HG03025 (cell line): ENCODE data around the gene TWIST2.

ENCODE experiments used
- ATAC-seq: cut with Tn5 transposase; IDR thresholded peaks from one replicate; pipeline ENCODE4 v1.9.1; 2021; ENCODE audit warnings: mild to moderate bottlenecking, moderate library complexity; ENCODE audit not compliant: unreplicated experiment, low FRiP score

The TWIST2 gene

GRCh38 chr2:238914648-238915015 is 66.7 kb downstream of the TWIST2 start:
- no peak for ATAC-seq

- no peak for ATAC-seq
Observed at GRCh38 chr2:238915196-238915595, 67.3 kb downstream of the TWIST2 start.

GRCh38 chr2:238915596-238915995 is 67.7 kb downstream of the TWIST2 start:
- ATAC-seq, result no peak

- no peak for ATAC-seq
Observed at GRCh38 chr2:238916176-238916874, 68.4 kb downstream of the TWIST2 start.

- no peak for ATAC-seq
Observed at GRCh38 chr2:238916875-238917590, 69.1 kb downstream of the TWIST2 start.

GRCh38 chr2:238919307-238919706 is 71.4 kb downstream of the TWIST2 start:
- ATAC-seq, result no peak

- ATAC-seq, result no peak
Observed at GRCh38 chr2:238920053-238920452, 72.2 kb downstream of the TWIST2 start.

GRCh38 chr2:238920601-238921001 is 72.7 kb downstream of the TWIST2 start:
- ATAC-seq, result no peak

- no peak for ATAC-seq
Observed at GRCh38 chr2:238921259-238921658, 73.4 kb downstream of the TWIST2 start.

- ATAC-seq, result no peak
Observed at GRCh38 chr2:238921681-238922319, 73.9 kb downstream of the TWIST2 start.

- no peak for ATAC-seq
Observed at GRCh38 chr2:238922435-238922834, 74.5 kb downstream of the TWIST2 start.

GRCh38 chr2:238924032-238924431 is 76.1 kb downstream of the TWIST2 start:
- no peak for ATAC-seq

GRCh38 chr2:238924796-238925195 is 76.9 kb downstream of the TWIST2 start:
- ATAC-seq, result no peak

GRCh38 chr2:238925281-238925680 is 77.4 kb downstream of the TWIST2 start:
- no peak for ATAC-seq

GRCh38 chr2:238925816-238926521 is 78.1 kb downstream of the TWIST2 start:
- no peak for ATAC-seq

- no peak for ATAC-seq
Observed at GRCh38 chr2:238926761-238927611, 79.1 kb downstream of the TWIST2 start.

GRCh38 chr2:238927746-238928519 is 80.0 kb downstream of the TWIST2 start:
- ATAC-seq, result no peak

- ATAC-seq, result no peak
Observed at GRCh38 chr2:238928520-238929241, 80.8 kb downstream of the TWIST2 start.
